ENCODE results near the gene KPNB1. TPM values are rescaled to one million over a fixed set of nuclear protein-coding genes. Genes with fewer than 3 reads are reported as not detected.

The KPNB1 gene
- total RNA-seq, 1 experiment from 2014 or later, result 742 TPM

- H4K8ac ChIP-seq (replicated peaks; ENCODE audit: insufficient read length, low read depth, low read length), result no peak overlapping the region
- Mint-ChIP-seq H3K27me3 (ENCODE audit: low read depth) (no peaks in the 10 kb centered on the region), H3K27ac (no peak overlapping the region), H3K4me1 (peaks cover 11% of the 10 kb centered on the region in 2 experiments), H3K9me3 (no peaks in the 10 kb centered on the region), H3K36me3 (ENCODE audit: insufficient read depth in 1 of 3, low read depth in 3 of 3) (peaks cover 70 to 99% (median 96%) of the 10 kb centered on the region in 3 experiments), H3K4me3 (no peak overlapping the region)
- no peak overlapping the region for H3K27ac ChIP-seq (ENCODE audit: insufficient read length, low read depth, low read length)
- no peaks in the 10 kb centered on the region for H3K23me2 ChIP-seq (ENCODE audit: insufficient read length, low read depth, low read length, poor library complexity, severe bottlenecking)
- H2BK15ac ChIP-seq (ENCODE audit: low read depth, low read length), result no peak overlapping the region
- TF ChIP-seq CTCF (conservative IDR thresholded peaks at IDR 0.05), result no peak
- no peaks in the 10 kb centered on the region for H3K9me3 ChIP-seq (ENCODE audit: control insufficient read depth, low read depth, low read length)
- no peak overlapping the region for H3K18ac ChIP-seq (ENCODE audit: insufficient read length, low read depth, low read length)
- peaks cover 5% of the 10 kb centered on the region for H3K79me1 ChIP-seq (ENCODE audit: insufficient read depth, low read depth, low read length, poor library complexity, severe bottlenecking)
- no peak overlapping the region for H4K5ac ChIP-seq (ENCODE audit: insufficient read length, low read depth, low read length)
- H3K9ac ChIP-seq (ENCODE audit: extremely low read depth, insufficient read length, low read length), result no peak overlapping the region
- H4K20me1 ChIP-seq (ENCODE audit: control insufficient read depth, insufficient read depth, insufficient read length), result no peaks in the 10 kb centered on the region
- H2BK120ac ChIP-seq (ENCODE audit: low read depth, low read length, poor library complexity, severe bottlenecking), result no peak overlapping the region
- H3K56ac ChIP-seq (ENCODE audit: insufficient read length, low read depth, low read length), result no peak overlapping the region
- no peak overlapping the region for H3K23ac ChIP-seq (ENCODE audit: insufficient read length, low read depth, low read length)
- H2BK12ac ChIP-seq (ENCODE audit: insufficient read length, low read depth, low read length), result no peak overlapping the region
- no peak overlapping the region for H2BK5ac ChIP-seq (ENCODE audit: insufficient read length, low read length)
- H4K91ac ChIP-seq (ENCODE audit: insufficient read length, low read depth, low read length), result no peak overlapping the region
- no peaks in the 10 kb centered on the region for H3K79me2 ChIP-seq (ENCODE audit: insufficient read depth, low read length)
- no peaks in the 10 kb centered on the region for H3K27me3 ChIP-seq (ENCODE audit: insufficient read depth, low read length)
- H2AFZ ChIP-seq (ENCODE audit: low read length), result no peak overlapping the region
- H3T11ph ChIP-seq (ENCODE audit: low read length), result no peak overlapping the region
- DNase-seq, result no peak
- no peak overlapping the region for H3K14ac ChIP-seq (ENCODE audit: insufficient read depth, low read length)
- H3K4me2 ChIP-seq (ENCODE audit: insufficient read depth, insufficient read length, low read length), result no peak overlapping the region
- H2BK20ac ChIP-seq (ENCODE audit: low read depth, low read length, poor library complexity, severe bottlenecking), result no peak overlapping the region
- H2AK5ac ChIP-seq (ENCODE audit: insufficient read length, low read length), result no peak overlapping the region
- WGBS (ENCODE audit: extremely low coverage, insufficient read length, low lambda C conversion rate), result no CpG with 5 or more reads among the region's 4 CpGs
- H3K4me1 ChIP-seq (ENCODE audit: insufficient read depth, low read length), result peaks cover 3% of the 10 kb centered on the region
- no peak overlapping the region for H3K4ac ChIP-seq (ENCODE audit: low read depth, low read length)
Measured at GRCh38 chr17:47669081-47669480, 19.4 kb downstream of the KPNB1 start.
